HG03565 (cell line): Measurements from ENCODE around the gene LINGO3.
"Not testable (repeated sequence)": the region's sequence is repeated elsewhere in the genome, so short reads cannot be mapped to it uniquely, and the experiment has no call there.

Experiments
- ATAC-seq: cut with Tn5 transposase; IDR thresholded peaks from one replicate; pipeline ENCODE4 v1.9.1; 2021; ENCODE audit warnings: mild to moderate bottlenecking, moderate library complexity; ENCODE audit not compliant: unreplicated experiment

The LINGO3 gene, protein sequence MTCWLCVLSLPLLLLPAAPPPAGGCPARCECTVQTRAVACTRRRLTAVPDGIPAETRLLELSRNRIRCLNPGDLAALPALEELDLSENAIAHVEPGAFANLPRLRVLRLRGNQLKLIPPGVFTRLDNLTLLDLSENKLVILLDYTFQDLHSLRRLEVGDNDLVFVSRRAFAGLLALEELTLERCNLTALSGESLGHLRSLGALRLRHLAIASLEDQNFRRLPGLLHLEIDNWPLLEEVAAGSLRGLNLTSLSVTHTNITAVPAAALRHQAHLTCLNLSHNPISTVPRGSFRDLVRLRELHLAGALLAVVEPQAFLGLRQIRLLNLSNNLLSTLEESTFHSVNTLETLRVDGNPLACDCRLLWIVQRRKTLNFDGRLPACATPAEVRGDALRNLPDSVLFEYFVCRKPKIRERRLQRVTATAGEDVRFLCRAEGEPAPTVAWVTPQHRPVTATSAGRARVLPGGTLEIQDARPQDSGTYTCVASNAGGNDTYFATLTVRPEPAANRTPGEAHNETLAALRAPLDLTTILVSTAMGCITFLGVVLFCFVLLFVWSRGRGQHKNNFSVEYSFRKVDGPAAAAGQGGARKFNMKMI

DNA sequence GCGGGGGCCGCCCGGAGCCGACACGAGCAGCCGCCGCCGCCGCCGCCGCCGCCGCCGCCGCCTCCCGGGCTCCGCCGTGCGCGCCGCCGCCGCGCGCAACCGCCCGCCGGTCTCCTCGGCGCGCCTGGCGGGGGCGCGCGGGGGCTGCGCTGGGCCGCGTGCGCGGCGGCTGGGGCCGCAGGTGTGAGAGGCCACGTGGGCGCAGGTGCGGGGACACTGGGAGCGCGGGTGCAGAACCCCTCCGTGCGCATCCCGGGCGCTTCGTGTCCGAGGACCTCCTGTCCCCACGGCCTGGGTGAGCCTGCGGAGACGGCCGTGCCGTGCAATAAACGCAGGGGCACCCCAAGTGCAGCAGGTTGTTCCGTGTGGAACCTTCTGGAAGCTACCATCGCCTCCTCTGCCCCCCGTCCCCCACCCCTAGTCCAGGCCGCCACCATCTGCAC, at the start of gene LINGO3:
TSS of gene LINGO3 (minus strand) at position 41 of the 443 bp plus-strand sequence. CDS start 16,378 bp downstream, outside the sequence.
- no peak for ATAC-seq

DNA sequence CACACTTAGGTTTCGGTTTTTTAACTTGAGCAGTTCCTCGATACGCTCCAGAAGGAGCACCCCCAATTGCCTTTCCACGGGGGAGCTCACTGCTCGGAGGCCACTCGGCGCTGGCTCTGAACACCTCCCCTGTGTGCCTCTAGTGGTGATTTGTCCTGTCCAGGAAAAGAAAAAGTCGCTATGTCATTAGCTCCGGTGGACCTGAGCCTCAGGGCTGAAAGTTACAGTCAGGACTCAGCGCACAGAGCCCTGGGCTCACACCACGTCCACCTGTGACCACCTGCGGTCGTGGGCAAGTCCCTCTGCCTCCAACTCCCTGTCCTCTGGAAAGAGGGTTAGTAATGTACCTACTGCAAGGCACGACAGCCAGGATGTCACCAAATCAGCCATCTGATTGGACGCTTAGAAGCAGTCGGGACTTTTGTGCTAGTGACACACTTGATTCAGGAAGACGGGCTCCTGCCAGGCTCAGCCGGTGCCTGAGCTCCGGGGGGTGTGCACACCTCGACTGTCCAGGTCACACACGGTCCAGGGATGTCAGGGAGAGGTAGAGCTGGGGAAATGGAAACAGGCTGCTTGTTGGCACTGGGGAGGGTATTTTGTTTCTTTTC, 48.2 kb upstream of the LINGO3 start:
- no peak for ATAC-seq

DNA sequence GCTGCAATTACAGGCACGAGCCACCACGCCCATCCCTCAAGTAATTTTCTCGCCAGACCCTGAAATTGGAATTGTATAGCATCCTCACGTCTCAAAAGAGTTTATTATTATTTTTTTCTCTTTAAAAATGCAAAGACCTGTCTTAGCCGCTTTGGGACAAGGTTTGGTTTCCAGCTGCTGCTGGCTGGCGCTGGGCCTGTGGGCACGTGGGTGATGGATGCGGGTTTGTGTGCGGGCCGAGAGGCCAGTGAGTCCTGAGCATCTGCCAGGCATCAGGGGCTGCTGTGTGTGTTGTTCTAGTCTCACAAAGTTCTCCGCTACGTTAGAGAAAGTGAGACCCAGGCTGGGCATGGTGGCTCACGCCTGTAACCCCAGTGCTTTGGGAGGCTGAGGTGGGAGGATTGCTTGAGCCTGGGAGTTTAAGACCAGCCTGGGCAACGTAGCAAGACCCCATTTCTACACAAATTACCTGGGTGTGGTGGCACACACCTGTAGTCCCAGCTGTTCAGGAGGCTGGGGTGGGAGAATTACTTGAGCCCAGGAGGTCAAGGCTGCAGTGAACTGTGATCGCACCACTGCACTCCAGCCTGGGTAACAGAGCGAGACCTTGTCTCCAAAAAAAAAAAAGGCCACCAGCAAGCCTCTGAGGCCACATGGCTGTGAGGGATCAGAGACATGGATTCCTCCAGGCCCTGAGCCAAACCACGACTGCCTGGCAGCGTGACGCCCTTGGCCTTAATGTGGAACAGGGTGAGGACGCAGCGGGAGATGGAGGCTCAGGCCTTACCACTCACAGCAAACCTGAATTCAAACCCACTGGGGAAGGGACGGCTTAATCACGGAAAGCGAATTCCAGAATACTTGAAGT, 47.4 kb upstream of the LINGO3 start:
- no peak for ATAC-seq

DNA sequence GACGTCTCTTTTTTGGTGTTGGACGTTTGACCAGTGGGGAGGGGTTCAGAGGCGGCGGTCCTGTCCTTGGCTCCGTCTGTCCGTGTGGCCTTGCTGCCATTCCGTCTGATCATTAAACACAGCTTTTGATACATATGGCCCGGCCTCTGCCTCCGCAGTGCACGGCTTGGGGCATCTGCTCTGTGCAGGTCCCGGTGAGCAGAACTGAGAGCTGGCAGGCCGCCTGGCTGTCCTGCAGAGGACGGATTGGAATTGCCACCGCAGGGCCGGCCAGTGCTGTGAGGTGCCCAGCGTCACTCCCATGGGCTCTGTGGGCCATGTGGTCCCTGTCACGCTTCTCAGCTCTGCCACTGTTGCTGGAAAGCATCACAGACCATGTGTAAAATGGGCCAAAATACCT, 46.7 kb upstream of the LINGO3 start:
- no peak for ATAC-seq

DNA sequence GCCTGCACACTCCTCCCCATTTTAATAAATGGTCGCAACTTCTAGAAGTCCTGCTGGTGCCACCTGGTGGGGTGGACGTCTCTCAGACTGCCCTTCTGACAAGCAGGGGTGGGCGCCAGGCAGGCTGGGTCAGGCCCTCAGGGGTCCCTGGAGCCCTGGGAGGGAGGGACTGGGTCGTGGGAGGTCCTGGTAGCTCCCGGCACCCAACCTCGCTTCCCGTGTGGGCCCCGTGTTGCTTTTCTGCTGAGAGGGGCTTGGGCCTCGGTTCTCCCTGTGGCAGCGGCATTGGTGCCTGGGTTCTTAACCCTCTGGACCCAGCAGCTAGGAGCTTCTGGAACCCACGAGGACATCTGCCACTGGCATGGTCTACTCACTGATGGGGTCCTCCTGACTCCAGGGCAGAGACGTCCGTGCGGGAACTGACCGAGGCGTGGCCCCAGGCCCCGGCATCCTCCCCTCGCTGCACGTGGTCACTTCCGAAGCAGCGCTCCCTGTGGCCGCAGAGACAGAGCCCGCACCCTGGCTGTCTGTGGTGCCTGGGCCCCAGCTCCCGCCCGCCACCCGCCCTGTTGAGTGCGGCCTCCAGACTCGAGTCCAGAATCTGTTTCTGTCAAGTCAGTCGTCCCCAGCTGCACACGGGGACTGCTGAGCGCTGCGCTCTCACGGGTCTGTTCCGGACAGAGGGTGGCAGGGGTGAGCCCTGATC, 46.1 kb upstream of the LINGO3 start:
- ATAC-seq: no peak

DNA sequence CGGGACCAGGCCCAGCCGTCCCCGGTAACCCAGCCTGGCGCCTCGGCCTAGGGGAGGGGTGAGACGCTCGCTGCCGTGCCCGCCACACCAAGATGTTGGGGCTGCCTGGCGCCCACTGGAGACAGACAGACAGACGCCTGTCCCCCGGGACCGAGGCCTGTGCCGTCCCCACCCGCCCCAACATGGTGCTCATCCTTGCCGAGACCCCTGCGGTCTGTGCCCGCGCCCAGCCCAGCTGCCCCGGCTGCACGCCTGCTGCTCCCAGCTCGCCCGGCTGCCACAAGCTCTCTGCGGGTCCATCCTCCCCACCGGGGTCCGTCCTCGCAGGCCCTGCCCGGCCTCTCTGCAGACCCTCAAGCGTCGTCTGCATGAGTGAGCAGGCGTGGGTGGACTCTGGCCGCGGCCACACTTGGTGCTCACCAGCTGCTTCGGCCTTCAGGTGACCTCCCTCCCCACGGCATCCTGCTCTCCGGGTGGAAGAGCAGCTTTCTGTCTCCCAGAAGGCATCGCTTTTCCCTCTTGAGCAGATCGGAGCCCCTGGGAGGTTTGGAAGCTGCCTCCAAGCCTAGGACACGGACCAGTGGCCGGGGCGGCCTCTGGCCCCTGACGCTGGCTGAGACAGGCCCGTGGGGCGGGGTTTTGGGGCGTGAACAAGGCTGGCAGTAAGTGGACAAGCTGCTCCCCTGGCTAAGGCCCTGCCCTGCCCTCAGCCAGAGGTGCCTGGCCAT, 45.4 kb upstream of the LINGO3 start:
- no peak for ATAC-seq

DNA sequence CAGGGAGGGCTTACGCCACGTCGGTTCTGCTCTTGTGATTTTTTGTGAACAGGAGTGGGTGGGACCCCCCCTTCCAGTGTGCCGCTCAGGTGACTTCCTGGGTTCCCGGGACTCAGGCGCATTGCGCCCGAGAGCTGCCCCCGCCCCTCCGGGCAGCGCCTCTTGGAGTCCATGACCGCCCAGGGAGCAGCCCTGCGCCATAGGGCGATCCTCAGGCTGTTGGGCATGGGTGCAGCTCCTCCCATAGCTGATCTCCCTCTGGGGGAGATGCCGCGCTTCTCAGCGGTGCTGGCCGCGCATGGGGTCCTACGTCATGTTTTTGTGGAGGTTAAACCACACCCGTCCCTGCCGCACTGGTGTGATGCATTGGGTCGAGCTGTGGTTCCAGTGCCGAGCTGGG, 44.2 kb upstream of the LINGO3 start:
- ATAC-seq: no peak

DNA sequence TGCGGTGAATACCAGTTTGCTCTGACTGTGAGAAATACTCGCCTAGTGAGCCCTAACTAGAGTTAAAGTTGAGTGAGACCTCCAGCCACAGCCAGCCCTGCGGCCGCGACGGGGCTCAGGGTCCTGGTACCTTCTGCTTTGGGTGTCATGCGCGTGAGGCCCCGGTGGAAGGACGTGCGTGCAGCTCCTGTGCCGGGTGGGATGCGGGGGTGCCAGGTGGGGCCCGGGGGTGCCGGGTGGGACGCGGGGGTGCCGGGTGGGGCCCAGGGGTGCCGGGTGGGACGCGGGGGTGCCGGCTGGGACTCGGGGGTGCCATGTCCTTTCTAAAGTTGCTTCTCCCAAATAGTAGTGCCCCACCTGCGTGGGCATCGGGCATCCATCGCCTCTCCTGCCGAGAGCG, 43.6 kb upstream of the LINGO3 start:
- ATAC-seq: no peak

DNA sequence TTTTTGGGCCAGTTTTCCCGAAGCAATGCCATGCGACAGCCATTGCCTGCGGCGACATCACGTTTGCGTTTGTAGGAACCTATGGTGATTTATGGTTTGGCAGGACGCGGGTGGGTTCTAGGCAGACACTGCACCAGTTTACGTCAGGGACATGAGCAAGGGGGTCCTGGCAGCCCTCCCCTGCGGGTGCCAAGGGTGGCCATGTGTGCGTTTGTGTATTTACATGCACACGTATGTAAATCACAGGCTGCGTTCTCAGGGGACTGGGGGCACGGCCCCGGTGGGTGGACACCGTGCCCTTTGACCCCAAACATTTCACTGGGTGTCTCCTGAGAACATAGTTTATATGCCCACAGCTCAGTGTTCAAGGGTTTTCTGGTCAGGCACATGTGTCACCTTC, 42.7 kb upstream of the LINGO3 start:
- no peak for ATAC-seq

DNA sequence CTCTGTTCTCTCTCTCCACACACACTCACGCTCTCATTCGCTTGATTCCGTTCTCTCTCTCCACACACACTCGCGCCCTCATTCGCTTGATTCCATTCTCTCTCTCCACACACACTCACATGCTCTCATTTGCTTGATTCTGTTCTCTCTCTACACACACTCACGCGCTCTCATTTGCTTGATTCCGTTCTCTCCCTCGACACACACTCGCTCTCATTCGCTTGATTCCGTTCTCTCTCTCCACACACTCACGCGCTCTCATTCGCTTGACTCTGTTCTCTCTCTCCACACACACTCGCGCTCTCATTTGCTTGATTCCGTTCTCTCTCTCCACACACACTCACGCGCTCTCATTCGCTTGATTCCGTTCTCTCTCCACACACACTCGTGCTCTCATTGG, 41.9 kb upstream of the LINGO3 start:
- ATAC-seq: not testable (repeated sequence)

DNA sequence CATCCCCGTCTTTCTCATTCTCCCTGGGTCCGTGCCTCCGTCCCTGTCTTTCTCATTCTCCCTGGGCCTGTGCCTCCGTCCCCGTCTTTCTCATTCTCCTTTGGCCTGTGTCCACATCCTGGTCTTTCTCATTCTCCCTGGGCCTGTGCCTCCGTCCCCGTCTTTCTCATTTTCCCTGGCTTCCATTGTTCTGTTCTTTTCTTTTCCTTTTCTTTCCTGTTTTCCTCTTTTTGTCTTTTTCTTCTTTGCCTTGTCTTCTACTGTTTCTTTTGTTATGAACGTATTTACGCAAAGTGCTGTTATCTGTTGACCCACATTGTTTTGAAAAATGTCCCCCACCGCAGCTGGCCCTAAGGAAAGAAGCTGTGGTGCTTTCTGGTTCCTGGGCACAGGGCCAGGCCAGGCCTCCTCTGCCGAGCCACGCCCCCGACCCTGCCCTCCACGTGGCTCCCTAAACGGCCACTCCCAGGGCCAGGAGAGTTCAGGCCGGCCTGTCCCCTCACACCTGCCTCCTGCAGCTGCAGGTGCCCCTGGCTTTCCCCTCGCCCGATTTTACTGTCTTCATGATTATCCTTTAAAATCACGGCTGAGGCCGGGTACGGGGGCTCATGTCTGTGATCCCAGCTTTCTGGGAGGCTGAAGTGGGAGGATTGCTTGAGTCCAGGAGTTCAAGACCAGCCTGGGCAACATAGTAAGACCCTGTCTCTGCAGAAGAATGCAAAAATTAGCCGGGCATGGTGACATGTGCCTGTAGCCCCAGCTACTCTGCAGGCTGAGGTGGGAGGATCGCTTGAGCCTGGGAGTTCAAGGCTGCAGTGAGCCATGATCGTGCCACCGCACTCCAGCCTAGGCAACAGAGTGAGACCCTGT, 38.1 kb upstream of the LINGO3 start:
- ATAC-seq: no peak

DNA sequence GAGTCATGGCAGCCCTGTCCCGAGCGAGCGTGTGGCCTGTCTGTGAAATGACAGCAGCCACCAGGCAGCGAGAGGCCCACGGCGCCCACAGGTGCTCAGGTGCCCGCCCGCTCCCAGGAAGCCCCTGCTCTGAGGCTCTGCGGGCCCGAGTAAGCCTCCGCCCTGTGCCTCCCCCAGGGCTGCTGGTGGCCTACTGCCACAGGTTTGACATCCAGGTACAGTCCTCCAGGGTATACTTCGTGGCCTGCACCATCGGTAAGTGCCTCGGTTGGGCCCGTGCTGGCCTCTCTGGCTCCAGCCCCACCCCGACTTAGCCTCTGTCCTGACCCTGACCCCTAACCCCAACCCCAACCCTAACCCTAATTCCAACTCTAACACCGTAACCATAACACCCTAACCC, 37.1 kb upstream of the LINGO3 start:
- no peak for ATAC-seq

DNA sequence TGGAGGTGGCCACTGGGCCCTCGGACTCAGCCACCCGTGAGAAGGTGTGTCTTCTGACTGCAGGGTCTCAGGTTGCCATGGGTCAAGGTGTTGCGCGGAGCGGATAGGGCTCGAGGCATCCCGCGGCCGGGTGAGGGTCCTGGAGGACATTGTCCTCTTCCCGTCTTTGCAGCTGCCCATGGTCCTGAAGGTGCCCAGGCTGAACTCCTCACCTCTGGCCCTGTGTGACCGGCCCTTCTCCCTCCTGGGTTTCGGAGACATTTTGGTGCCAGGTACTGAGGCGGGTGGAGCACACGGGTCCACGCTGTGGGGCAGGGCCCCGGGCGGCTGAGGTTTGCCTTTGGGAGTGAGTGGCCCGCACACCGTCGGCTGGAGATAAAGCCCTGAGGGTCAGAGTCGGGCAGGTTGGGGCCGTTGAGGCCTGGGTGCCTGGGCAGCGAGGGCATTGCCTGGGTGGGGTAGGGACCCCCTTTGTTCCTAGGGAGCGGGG, 36.5 kb upstream of the LINGO3 start:
- no peak for ATAC-seq

DNA sequence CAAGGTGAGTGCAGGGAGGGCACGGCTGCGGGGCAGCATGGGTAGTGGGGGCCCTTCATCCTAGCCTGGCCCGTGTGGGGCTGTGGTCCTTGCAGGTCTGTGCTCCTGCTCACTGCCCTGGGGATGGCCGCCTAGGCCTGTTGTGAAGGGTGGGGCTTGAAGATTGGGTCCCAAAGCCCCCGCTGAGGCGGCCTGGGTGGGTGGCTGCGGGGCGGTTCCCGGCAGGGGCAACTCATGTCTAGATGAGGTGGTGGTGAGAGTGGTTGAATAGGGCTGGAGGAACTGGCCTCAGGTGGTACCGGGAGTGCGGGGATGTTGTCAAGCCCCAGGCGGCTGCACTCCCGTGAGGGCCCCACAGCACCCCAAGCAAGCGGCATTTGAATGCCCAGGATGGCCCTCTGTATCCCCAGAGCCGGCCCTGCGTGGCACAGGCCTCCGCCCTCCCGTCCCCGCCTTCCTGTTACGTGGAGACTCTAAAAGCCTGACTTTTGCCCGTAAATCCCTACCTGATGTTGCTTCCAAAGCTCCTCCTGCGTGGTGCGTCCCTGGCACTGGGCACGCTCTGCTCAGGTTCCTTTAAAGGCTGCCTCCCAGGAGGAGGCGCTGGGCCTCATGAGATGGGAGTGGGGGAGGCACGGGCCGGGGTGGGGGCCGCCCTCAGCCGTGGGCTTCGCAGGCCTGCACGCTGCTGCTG, 35.5 kb upstream of the LINGO3 start:
- no peak for ATAC-seq

DNA sequence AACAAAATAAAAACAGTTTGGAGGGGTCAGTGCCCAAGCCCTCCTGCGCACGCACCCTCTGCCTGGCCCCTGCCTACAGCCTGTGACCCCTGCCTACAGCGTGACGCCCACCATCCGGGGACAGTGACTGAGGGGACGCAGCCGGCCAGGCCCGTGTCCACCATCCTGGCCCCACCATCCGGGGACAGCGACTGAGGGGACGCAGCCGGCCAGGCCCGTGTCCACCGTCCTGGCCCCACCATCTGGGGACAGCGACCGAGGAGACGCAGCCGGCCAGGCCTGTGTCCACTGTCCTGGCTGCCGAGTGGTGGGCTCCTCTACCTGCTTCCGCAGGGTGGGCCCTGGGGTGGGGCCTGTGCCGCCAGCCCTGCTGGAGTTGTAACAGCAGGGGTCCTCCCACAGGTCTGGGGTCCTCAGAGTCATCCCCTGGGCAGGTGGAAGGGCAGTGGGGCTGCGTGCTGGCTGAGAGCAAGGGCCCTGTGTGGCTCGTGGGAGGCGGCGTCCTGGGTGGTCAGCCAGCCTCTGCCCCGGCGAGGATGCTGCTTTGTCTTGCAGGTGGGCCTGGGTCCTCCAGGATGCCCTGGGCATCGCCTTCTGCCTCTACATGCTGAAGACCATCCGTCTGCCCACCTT, 34.8 kb upstream of the LINGO3 start:
- ATAC-seq: no peak

DNA sequence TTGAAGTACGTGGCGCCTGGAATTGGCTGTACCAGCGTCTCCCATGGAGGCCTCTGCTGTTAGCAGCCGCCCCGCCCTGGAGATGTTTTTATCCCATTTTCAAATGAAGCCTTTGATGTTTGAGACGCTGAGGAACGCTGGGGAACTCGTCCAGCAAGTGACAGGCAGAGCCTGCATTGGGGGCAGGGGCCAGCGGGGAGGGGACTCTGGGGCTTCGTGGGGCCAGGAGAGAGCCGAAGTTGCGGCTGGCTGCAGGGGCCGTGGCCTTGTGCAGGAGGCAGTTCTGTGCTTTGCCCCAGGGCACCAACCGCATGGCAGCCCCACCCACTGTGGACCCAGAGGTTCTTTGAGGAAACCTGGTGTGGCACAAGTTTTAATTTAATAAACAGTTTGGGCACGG, 34.0 kb upstream of the LINGO3 start:
- ATAC-seq: no peak

DNA sequence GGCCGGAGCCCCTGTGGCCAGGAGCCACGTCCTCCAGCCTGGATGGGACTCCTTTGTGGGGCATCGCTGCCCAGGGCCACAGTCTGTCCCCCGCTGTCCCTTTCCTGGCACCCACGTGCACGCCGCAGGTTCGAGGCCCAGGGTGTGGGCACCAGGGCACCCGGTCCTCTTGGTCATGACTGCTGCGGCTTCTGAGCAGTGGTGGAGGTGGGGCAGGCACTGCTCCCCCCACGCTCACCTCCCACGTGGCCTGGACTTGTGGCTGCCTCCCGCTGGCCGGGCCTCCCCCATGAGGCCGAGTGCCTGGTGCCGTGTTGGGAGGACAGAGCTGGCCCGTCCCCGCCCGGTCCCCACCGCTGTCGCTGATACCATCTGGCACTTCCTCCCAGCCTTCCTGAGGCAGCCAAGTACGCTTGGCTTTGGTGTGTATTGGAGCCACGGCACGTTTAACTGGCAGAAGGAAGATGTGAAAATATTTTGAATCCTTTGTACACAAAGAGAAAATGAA, 33.3 kb upstream of the LINGO3 start:
- ATAC-seq: no peak
